ENCODE measurements around the gene GJE1.
"Not testable (repeated sequence)": the region's sequence is repeated elsewhere in the genome, so short reads cannot be mapped to it uniquely, and the experiment has no call there.

Gene GJE1

DNA sequence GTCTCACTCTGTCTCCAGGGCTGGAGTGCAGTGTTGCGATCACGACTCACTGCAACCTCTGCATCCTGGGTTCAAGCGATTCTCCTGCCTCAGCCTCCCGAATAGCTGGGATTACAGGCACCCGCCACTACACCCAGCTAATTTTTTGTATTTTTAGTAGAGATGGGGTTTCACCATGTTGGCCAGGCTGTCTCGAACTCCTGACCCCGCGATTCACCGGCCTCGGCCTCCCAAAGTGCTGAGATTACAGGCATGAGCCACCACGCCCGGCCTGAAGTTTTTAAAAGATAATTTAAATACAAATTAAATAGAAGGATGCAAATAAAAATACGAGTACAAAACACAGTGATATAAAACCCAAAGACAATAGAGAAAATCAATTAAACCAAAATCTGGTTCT, 8.8 kb downstream of the GJE1 start:
- H3K4me1 ChIP-seq (ENCODE audit: control insufficient read depth, insufficient read depth, low read length); H3K9me3 ChIP-seq (ENCODE audit: control insufficient read depth, low read length); H3K36me3 ChIP-seq (ENCODE audit: control insufficient read depth, insufficient read depth, low read length); H3K9ac ChIP-seq (ENCODE audit: low read length); H3K27me3 ChIP-seq (ENCODE audit: control insufficient read depth, insufficient read depth, low read length); H3K4me3 ChIP-seq (ENCODE audit: low read length): not testable (repeated sequence)

DNA sequence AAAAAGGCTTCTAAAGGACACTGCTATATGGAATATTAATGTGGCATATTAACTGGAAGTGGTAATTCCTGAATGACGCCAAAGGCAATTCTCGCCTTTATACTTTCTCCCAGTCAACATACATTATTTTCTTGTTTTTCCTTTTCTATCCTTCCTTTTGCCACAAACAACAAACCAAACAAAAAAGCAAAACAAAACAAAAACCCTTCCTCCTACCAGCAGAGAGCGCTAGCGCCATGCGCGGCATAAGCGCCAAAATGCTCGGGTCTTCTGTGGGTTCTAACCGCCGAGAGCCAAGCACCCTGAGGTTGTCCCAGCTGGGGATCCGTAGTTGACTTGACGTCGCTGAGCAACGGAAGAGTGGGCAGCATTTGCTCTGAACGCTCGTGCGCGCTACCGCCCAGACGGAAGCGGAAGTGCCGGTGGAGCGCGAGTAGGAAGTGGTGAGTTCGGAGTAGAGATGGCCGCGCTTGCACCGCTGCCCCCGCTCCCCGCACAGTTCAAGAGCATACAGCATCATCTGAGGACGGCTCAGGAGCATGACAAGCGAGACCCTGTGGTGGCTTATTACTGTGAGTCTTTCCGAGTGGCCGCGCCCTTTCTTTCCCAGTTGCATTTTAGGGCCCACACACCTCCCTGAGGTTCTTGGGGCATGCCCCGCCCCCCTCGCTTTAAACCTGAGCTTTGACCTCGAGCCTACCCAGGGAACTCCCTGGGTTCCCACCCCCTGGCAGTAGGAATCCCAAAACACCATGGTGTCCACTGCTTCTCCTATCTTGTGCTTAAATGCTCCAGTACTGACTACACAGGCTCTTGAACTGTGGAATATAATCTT, 14.3 kb downstream of the GJE1 start, which contains the start of the genes NMBR and VTA1:
TSS of gene NMBR (minus strand) at position 295 of the 835 bp plus-strand sequence. CDS start 58,464 bp downstream, outside the sequence.
TSS of gene VTA1 (plus strand) at position 436 of the 835 bp plus-strand sequence. CDS start at position 461, 25 bp downstream.
- Histone ChIP-seq H3K9me3 (ENCODE audit: control insufficient read depth, low read length) (no peaks in the 10 kb centered on the region), H3K27me3 (ENCODE audit: control insufficient read depth, insufficient read depth, low read length) (no peaks in the 10 kb centered on the region), H3K4me1 (ENCODE audit: control insufficient read depth, insufficient read depth, low read length) (no peaks in the 10 kb centered on the region), H3K4me3 (ENCODE audit: low read length) (peak within 1 kb of the TSS; percentile 40), H3K9ac (ENCODE audit: low read length) (peak within 1 kb of the TSS; percentile 69), H3K36me3 (ENCODE audit: control insufficient read depth, insufficient read depth, low read length) (no peaks in the 10 kb centered on the region)

GRCh38 chr6:142152746-142153145, 20.0 kb downstream of the GJE1 start:
- no peaks in the 10 kb centered on the region for H3K4me1 ChIP-seq (ENCODE audit: control insufficient read depth, insufficient read depth, low read length)
- no peaks in the 10 kb centered on the region for H3K9me3 ChIP-seq (ENCODE audit: control insufficient read depth, low read length)
- H3K4me3 ChIP-seq (ENCODE audit: low read length) = no peak overlapping the region
- no peak overlapping the region for H3K9ac ChIP-seq (ENCODE audit: low read length)
- H3K27me3 ChIP-seq (ENCODE audit: control insufficient read depth, insufficient read depth, low read length) = no peaks in the 10 kb centered on the region
- H3K36me3 ChIP-seq (ENCODE audit: control insufficient read depth, insufficient read depth, low read length) = no peaks in the 10 kb centered on the region

DNA sequence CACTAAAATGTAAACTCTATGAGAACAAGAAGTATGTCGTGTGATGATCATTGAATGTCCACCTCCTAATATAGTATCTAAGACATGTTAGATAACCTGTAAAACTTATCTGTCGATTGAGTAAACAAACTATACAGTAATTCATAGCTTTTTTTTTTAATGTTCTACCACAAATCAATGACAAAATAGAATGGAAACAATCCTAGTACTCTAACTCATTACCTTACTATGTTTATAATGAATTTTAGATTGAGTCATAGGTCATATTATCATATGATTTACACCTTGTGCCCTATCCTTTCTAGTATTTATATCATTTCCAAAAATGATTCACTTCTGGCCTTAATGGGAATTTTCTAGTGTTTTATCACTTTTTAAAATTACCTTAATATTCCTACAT, 20.5 kb downstream of the GJE1 start:
- Histone ChIP-seq H3K4me1 (ENCODE audit: control insufficient read depth, insufficient read depth, low read length) (no peaks in the 10 kb centered on the region), H3K9ac (ENCODE audit: low read length) (no peak overlapping the region), H3K4me3 (ENCODE audit: low read length) (no peak overlapping the region), H3K9me3 (ENCODE audit: control insufficient read depth, low read length) (no peaks in the 10 kb centered on the region), H3K27me3 (ENCODE audit: control insufficient read depth, insufficient read depth, low read length) (no peaks in the 10 kb centered on the region), H3K36me3 (ENCODE audit: control insufficient read depth, insufficient read depth, low read length) (no peaks in the 10 kb centered on the region)

GRCh38 chr6:142154336-142154735, 21.6 kb downstream of the GJE1 start:
- no peaks in the 10 kb centered on the region for H3K4me1 ChIP-seq (ENCODE audit: control insufficient read depth, insufficient read depth, low read length)
- no peaks in the 10 kb centered on the region for H3K9me3 ChIP-seq (ENCODE audit: control insufficient read depth, low read length)
- H3K36me3 ChIP-seq (ENCODE audit: control insufficient read depth, insufficient read depth, low read length) = no peaks in the 10 kb centered on the region
- no peak overlapping the region for H3K9ac ChIP-seq (ENCODE audit: low read length)
- H3K27me3 ChIP-seq (ENCODE audit: control insufficient read depth, insufficient read depth, low read length) = no peaks in the 10 kb centered on the region
- no peak overlapping the region for H3K4me3 ChIP-seq (ENCODE audit: low read length)

- Histone ChIP-seq H3K27me3 (ENCODE audit: control insufficient read depth, insufficient read depth, low read length) (no peaks in the 10 kb centered on the region), H3K36me3 (ENCODE audit: control insufficient read depth, insufficient read depth, low read length) (no peaks in the 10 kb centered on the region), H3K4me1 (ENCODE audit: control insufficient read depth, insufficient read depth, low read length) (no peaks in the 10 kb centered on the region), H3K4me3 (ENCODE audit: low read length) (no peak overlapping the region), H3K9ac (ENCODE audit: low read length) (no peak overlapping the region), H3K9me3 (ENCODE audit: control insufficient read depth, low read length) (no peaks in the 10 kb centered on the region)
Observed at GRCh38 chr6:142155091-142155490, 22.4 kb downstream of the GJE1 start.

DNA sequence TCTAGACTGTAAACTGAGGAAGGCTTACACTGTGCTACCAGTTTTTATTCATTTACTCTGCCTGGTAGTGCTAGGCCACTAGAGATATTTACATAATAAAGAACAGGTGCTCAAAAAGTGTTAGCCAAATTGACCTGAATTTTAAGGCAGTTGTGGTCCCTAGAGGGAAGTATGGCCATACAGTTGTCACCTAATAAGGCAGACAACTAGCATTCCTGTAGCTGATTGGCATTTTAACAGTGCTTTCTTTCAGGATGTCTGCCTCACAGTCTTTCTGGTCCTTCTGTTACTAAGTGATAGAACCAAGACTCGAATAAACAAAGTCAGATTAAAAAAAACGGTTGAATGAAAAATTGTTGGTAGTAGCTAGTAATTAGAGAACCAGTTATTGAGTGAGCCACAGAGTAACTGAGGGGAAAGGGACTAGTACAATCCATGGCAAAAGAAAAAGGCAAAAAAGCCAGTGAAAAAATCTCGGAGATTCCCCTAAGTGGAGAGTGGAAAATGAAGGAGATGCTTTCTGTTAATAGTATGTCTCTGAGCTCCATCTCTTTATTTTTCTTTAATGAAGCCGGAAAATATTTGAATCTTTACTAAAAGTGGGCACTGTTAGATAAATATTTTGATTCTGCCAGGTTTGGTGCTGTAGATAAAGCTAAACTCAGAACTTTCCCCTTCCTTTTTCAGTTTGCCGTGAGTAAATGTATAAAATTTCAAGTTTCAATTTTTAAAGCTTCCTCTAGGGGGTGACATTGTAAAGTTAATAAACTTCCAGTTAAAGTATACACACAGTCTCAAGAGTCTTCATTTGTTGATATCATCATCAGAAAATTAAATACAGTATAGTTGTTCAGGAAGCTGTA, 23.4 kb downstream of the GJE1 start:
- H3K27me3 ChIP-seq (ENCODE audit: control insufficient read depth, insufficient read depth, low read length) = no peaks in the 10 kb centered on the region
- H3K36me3 ChIP-seq (ENCODE audit: control insufficient read depth, insufficient read depth, low read length) = no peaks in the 10 kb centered on the region
- H3K9ac ChIP-seq (ENCODE audit: low read length) = no peak overlapping the region
- H3K4me3 ChIP-seq (ENCODE audit: low read length) = no peak overlapping the region
- no peaks in the 10 kb centered on the region for H3K9me3 ChIP-seq (ENCODE audit: control insufficient read depth, low read length)
- H3K4me1 ChIP-seq (ENCODE audit: control insufficient read depth, insufficient read depth, low read length) = no peaks in the 10 kb centered on the region

DNA sequence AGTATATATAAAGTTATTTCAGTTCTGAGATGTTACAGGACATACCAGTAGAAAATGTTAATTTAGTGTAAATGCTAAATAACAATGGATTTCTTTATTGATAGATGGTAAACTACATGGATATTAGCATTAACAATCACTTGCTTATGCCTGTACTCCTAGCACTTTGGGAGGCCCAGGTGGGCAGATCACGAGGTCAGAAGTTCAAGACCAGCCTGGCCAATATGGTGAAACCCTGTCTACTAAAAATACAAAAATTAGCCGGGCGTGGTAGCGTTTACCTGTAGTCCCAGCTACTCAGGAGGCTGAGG, 24.0 kb downstream of the GJE1 start:
- H3K4me1 ChIP-seq (ENCODE audit: control insufficient read depth, insufficient read depth, low read length) = not testable (repeated sequence)

GRCh38 chr6:142162780-142163179, 30.1 kb downstream of the GJE1 start:
- Histone ChIP-seq H3K36me3 (ENCODE audit: control insufficient read depth, insufficient read depth, low read length) (no peaks in the 10 kb centered on the region), H3K4me3 (ENCODE audit: low read length) (no peak overlapping the region), H3K9me3 (ENCODE audit: control insufficient read depth, low read length) (no peaks in the 10 kb centered on the region), H3K9ac (ENCODE audit: low read length) (no peak overlapping the region), H3K27me3 (ENCODE audit: control insufficient read depth, insufficient read depth, low read length) (no peaks in the 10 kb centered on the region), H3K4me1 (ENCODE audit: control insufficient read depth, insufficient read depth, low read length) (no peaks in the 10 kb centered on the region)

More for the DNA sequence above, 24.0 kb downstream of the GJE1 start:
- not testable (repeated sequence) for H3K9ac ChIP-seq (ENCODE audit: low read length); H3K9me3 ChIP-seq (ENCODE audit: control insufficient read depth, low read length); H3K27me3 ChIP-seq (ENCODE audit: control insufficient read depth, insufficient read depth, low read length); H3K4me3 ChIP-seq (ENCODE audit: low read length); H3K36me3 ChIP-seq (ENCODE audit: control insufficient read depth, insufficient read depth, low read length)

DNA sequence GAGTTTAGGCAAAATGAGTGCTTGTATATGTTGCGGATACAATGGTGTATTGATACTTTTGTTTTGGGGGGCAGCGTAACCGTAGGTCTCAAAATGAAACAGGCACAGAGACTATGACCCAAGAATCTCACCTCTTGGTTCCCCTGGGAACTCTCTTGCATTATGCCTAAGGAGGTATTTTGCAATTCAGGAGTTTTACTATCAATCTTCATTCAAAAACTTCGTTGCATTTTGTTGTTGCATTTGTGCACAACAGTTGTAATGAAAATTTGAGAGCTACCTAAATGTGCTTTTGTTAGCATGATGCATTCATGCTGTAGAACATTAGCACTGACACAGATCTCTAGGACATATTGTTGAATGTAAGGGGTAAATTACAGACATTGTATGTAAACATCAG, 32.5 kb downstream of the GJE1 start:
- Histone ChIP-seq H3K27me3 (ENCODE audit: control insufficient read depth, insufficient read depth, low read length) (no peaks in the 10 kb centered on the region), H3K4me3 (ENCODE audit: low read length) (no peak overlapping the region), H3K9ac (ENCODE audit: low read length) (no peak overlapping the region), H3K9me3 (ENCODE audit: control insufficient read depth, low read length) (no peaks in the 10 kb centered on the region), H3K4me1 (ENCODE audit: control insufficient read depth, insufficient read depth, low read length) (no peaks in the 10 kb centered on the region), H3K36me3 (ENCODE audit: control insufficient read depth, insufficient read depth, low read length) (no peaks in the 10 kb centered on the region)

- Histone ChIP-seq H3K27me3 (ENCODE audit: control insufficient read depth, insufficient read depth, low read length) (no peaks in the 10 kb centered on the region), H3K4me3 (ENCODE audit: low read length) (no peak overlapping the region), H3K9ac (ENCODE audit: low read length) (no peak overlapping the region), H3K4me1 (ENCODE audit: control insufficient read depth, insufficient read depth, low read length) (peaks cover 5% of the 10 kb centered on the region), H3K9me3 (ENCODE audit: control insufficient read depth, low read length) (no peaks in the 10 kb centered on the region), H3K36me3 (ENCODE audit: control insufficient read depth, insufficient read depth, low read length) (no peaks in the 10 kb centered on the region)
Observed at GRCh38 chr6:142167071-142167470, 34.3 kb downstream of the GJE1 start.

DNA sequence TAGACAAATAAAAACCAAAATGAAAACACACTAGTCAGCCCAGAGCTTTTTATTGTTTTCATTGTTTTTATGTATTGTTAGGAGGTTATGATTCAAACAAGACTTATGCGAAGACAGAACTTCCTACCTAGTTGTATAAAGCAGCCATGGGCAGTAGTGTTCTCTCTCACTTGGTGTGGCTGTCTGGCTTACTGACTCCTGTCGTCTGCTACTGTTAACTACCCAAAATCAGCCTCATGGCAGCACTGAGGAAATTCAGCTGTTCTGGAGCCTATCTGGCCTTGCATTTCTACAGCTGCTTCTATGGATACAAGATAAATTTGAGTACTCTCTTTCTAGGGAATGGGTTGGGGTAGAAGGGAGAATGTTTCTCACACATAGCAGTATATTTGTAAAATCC, 34.8 kb downstream of the GJE1 start:
- peaks cover 5% of the 10 kb centered on the region for H3K4me1 ChIP-seq (ENCODE audit: control insufficient read depth, insufficient read depth, low read length)

More for the DNA sequence above, 34.8 kb downstream of the GJE1 start:
- no peaks in the 10 kb centered on the region for H3K27me3 ChIP-seq (ENCODE audit: control insufficient read depth, insufficient read depth, low read length)
- no peaks in the 10 kb centered on the region for H3K9me3 ChIP-seq (ENCODE audit: control insufficient read depth, low read length)
- H3K4me3 ChIP-seq (ENCODE audit: low read length) = no peak overlapping the region
- H3K36me3 ChIP-seq (ENCODE audit: control insufficient read depth, insufficient read depth, low read length) = no peaks in the 10 kb centered on the region
- no peak overlapping the region for H3K9ac ChIP-seq (ENCODE audit: low read length)
